Loucy (cell line): ENCODE results near the gene SULT2B1.

Experiments used
- H2AFZ ChIP-seq: fragments of 200-600 bp; sonication (generic); 2 replicates; pipeline ENCODE4 v1.6.0; 2016; ENCODE audit warnings: antibody characterized with exemption, mild to moderate bottlenecking, low read length, moderate library complexity
- H3F3A ChIP-seq: fragments of 200-600 bp; 2 replicates; pipeline ENCODE4 v1.6.0; 2016; ENCODE audit warnings: antibody characterized with exemption, low read depth, mild to moderate bottlenecking
- H3K27me3 ChIP-seq: fragments of 200-600 bp; sonication (generic); 2 replicates; pipeline ENCODE4 v1.6.1; 2014; ENCODE audit warnings: low read length, mild to moderate bottlenecking; ENCODE audit not compliant: insufficient read depth, poor library complexity, severe bottlenecking
- H3K36me3 ChIP-seq: fragments of 200-600 bp; sonication (generic); 2 replicates; pipeline ENCODE4 v1.6.1; 2016; ENCODE audit warnings: low read length; ENCODE audit not compliant: insufficient read depth
- H3K4me1 ChIP-seq: fragments of 200-600 bp; sonication (generic); 2 replicates; pipeline ENCODE4 v1.5.1; 2014; ENCODE audit warnings: low read length, mild to moderate bottlenecking; ENCODE audit not compliant: insufficient read depth, poor library complexity, severe bottlenecking
- H3K4me2 ChIP-seq: fragments of 200-600 bp; sonication (generic); 2 replicates; pipeline ENCODE4 v1.6.0; 2014; ENCODE audit warnings: antibody characterized with exemption, low read length, low read depth, mild to moderate bottlenecking; ENCODE audit not compliant: poor library complexity, severe bottlenecking
- H3K4me3 ChIP-seq: fragments of 200-600 bp; sonication (generic); 2 replicates; pipeline ENCODE4 v1.5.1; 2014; ENCODE audit warnings: low read length, mild to moderate bottlenecking, mixed read lengths; ENCODE audit not compliant: poor library complexity, severe bottlenecking
- H3K79me2 ChIP-seq: fragments of 200-600 bp; sonication (generic); 2 replicates; pipeline ENCODE4 v1.6.1; 2014; ENCODE audit warnings: low read length; ENCODE audit not compliant: insufficient read depth
- H3K9ac ChIP-seq: fragments of 200-600 bp; sonication (generic); 2 replicates; pipeline ENCODE4 v1.6.0; 2014; ENCODE audit warnings: mild to moderate bottlenecking, low read depth, low read length, moderate library complexity; ENCODE audit not compliant: poor library complexity, severe bottlenecking
- H3K9me2 ChIP-seq: fragments of 200-600 bp; sonication (generic); replicated peaks from 2 replicates; pipeline ENCODE4 v1.6.1; 2016; ENCODE audit warnings: low read depth, low read length, mixed read lengths
- H3K9me3 ChIP-seq: fragments of 200-600 bp; sonication (generic); 2 replicates; pipeline ENCODE4 v1.6.1; 2014; ENCODE audit warnings: mild to moderate bottlenecking, antibody characterized with exemption, low read length, low read depth; ENCODE audit not compliant: insufficient read depth
- H4K20me1 ChIP-seq: fragments of 200-600 bp; sonication (generic); 2 replicates; pipeline ENCODE4 v1.6.0; 2014; ENCODE audit warnings: antibody characterized with exemption, low read length, mild to moderate bottlenecking; ENCODE audit not compliant: insufficient read depth, poor library complexity, severe bottlenecking
- EZH2phosphoT487 ChIP-seq: fragments of 200-600 bp; IDR thresholded peaks from 2 replicates; pipeline ENCODE4 v1.6.1; 2018; ENCODE audit warnings: antibody characterized with exemption, mild to moderate bottlenecking, moderate library complexity, borderline replicate concordance
- TF ChIP-seq, protein P1 (sequence below): fragments of 200-600 bp; sonication (generic); conservative IDR thresholded peaks from 2 replicates; pipeline ENCODE4 v1.5.1; 2014; ENCODE audit warnings: mild to moderate bottlenecking, antibody characterized with exemption, low read length

Gene SULT2B1

DNA sequence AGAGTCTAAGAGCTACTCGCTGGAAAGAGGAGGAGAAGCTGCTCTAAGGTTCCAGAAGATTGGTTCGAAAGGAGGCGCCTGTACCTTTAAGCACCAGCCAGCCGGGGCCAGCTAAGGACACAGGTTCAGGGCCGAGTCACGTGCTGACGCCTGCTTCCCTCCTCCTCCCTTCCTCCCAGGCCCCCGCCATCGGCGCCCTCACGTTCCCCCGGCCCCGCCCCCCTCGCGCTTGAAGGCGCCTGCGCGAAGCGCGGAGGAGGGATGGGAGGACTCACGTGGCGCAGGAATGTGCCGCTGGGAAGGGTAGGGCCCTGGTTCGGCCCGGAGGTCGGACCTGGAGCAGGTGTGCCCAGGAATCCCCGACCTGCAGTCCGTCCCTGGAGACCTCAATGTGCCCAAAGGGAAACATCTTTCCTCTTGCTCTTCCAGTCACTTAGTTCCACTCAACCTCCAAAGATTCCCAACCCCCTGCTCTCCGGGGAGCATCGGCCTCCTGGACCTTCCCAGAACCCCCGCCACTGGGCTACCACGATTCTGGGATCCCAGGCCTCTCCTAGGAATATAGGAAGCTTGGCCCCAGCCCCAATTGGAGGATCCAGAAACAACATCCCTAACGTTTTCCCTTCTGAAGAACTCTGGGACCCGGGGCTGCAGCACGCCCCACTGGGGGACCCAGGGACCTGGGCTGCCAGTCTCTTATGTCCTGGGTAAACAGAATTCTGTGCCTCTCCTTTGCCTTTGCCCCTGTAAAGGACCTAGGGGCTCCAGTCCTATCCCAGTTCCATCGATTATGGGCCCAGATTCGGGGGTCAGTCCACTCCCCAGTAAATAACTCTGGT, 82.7 kb downstream of the SULT2B1 start:
- Histone ChIP-seq H3K9me2 (no peaks in the 10 kb centered on the region), H3K4me2 (peak overlapping the region; percentile 99), H3K36me3 (peaks cover 12% of the 10 kb centered on the region; the same call in 1 of the 2 replicates), H2AFZ (peak overlapping the region; percentile 44; the same call in 1 of the 2 replicates), H3K4me3 (peak overlapping the region; percentile 93), H4K20me1 (peaks cover 4% of the 10 kb centered on the region), H3K4me1 (peaks cover 44% of the 10 kb centered on the region), H3K9ac (peak overlapping the region; percentile 97), H3K27me3 (no peaks in the 10 kb centered on the region), H3F3A (peaks cover 3% of the 10 kb centered on the region), H3K9me3 (no peaks in the 10 kb centered on the region), H3K79me2 (peaks cover 38% of the 10 kb centered on the region)
- TF ChIP-seq, protein P1, sequence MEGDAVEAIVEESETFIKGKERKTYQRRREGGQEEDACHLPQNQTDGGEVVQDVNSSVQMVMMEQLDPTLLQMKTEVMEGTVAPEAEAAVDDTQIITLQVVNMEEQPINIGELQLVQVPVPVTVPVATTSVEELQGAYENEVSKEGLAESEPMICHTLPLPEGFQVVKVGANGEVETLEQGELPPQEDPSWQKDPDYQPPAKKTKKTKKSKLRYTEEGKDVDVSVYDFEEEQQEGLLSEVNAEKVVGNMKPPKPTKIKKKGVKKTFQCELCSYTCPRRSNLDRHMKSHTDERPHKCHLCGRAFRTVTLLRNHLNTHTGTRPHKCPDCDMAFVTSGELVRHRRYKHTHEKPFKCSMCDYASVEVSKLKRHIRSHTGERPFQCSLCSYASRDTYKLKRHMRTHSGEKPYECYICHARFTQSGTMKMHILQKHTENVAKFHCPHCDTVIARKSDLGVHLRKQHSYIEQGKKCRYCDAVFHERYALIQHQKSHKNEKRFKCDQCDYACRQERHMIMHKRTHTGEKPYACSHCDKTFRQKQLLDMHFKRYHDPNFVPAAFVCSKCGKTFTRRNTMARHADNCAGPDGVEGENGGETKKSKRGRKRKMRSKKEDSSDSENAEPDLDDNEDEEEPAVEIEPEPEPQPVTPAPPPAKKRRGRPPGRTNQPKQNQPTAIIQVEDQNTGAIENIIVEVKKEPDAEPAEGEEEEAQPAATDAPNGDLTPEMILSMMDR = no peak
- TF ChIP-seq EZH2phosphoT487 = no peak

DNA sequence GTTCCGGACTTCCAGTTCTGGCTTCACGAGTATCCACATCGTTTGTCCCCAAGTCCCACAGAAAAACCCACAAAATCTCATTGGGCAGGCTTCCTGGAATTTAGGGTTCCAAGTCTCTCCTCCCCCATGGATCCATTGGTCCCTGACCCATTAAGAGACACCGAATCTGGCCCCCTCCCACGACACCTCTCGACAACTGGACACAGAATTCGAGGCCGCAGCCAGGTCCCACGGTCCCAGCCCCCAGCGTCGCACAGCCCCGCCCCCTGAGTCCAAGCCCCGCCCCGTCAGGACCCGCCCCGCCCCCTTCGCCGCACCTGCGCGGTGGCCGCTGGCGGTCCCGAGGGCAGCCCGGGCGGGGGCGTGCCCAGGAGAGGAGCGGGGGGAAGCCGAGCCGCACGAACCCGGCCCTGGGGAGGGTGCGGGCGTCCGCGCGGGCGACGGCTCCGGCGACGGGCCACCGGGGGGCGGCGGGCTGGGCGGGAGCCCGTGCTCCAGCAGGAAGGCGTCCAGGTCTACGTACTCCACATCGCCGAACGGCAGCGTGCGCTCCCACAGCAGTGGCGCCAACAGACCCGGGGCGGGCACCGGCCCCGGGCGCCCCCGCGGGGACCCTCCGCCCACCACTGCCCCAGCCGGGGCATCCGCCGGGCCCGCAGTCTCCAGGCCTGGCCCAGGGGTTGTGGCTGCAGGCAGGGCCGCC, 83.4 kb downstream of the SULT2B1 start:
- Histone ChIP-seq H3K36me3 (peaks cover 9% of the 10 kb centered on the region; the same call in 1 of the 2 replicates), H3K4me1 (peaks cover 44% of the 10 kb centered on the region), H3K4me2 (peak overlapping the region; percentile 99), H3K4me3 (peak overlapping the region; percentile 93), H3F3A (peaks cover 3% of the 10 kb centered on the region), H4K20me1 (peaks cover 4% of the 10 kb centered on the region), H2AFZ (peak overlapping the region; percentile 35; the same call in 1 of the 2 replicates), H3K9me3 (no peaks in the 10 kb centered on the region), H3K9me2 (no peaks in the 10 kb centered on the region), H3K79me2 (peaks cover 38% of the 10 kb centered on the region), H3K27me3 (no peaks in the 10 kb centered on the region), H3K9ac (peak overlapping the region; percentile 97)
- TF ChIP-seq, protein P1 = no peak
- no peak for TF ChIP-seq EZH2phosphoT487

DNA sequence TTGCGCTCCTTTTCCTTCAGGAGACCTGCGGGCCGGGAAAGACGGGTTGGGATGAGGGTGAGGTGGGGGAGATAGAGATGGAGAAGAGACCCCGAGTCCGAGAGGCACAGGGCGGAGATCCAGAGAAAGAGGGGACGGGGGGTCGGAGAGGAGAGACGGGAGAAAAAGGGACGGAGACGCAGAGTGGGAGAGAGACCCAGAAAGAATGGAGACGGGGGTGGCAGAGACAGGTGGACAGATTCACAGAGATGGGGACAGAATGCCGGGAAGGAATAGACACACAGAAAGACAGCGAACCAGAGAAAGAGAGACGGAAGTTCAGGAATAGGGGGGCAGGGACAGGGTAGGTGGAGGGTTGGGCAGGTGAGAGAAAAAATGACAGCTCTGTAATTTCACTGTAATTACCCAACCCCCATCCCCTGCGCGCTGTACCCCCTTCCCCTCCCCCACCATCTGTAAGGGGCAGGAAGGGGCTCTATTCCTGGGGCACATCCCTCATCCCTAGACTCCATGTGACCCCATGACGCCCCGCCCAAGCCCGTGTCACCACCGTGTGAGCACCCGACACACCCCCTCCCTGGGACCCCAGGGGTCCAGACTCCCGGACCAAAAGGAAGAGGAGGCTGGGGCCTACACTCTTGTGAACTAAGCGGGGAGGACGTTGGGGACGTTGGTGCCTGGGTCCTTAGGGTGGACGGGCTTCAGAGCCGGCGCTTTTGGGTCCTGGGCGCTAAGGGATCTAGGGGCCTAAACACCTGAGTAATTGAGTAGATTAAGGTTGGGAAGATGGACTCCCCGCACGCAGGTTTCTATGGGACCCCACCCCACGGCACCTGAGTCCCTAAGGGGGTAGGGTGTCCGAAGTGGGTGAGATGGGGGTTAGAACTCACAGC, 84.2 kb downstream of the SULT2B1 start:
- Histone ChIP-seq H3K4me3 (peak overlapping the region; percentile 93), H3K4me2 (peak overlapping the region; percentile 99), H3K9me3 (no peaks in the 10 kb centered on the region), H3K9me2 (no peaks in the 10 kb centered on the region), H3K4me1 (peaks cover 44% of the 10 kb centered on the region), H3K27me3 (no peaks in the 10 kb centered on the region), H4K20me1 (peaks cover 4% of the 10 kb centered on the region), H3K79me2 (peaks cover 38% of the 10 kb centered on the region), H3K9ac (peak overlapping the region; percentile 97), H2AFZ (peak overlapping the region; percentile 35; the same call in 1 of the 2 replicates), H3K36me3 (peaks cover 3% of the 10 kb centered on the region; the same call in 1 of the 2 replicates), H3F3A (peaks cover 3% of the 10 kb centered on the region)
- TF ChIP-seq, protein P1 = no peak
- no peak for TF ChIP-seq EZH2phosphoT487
